ENCODE measurements around the gene HOXC11.

The HOXC11 gene

DNA sequence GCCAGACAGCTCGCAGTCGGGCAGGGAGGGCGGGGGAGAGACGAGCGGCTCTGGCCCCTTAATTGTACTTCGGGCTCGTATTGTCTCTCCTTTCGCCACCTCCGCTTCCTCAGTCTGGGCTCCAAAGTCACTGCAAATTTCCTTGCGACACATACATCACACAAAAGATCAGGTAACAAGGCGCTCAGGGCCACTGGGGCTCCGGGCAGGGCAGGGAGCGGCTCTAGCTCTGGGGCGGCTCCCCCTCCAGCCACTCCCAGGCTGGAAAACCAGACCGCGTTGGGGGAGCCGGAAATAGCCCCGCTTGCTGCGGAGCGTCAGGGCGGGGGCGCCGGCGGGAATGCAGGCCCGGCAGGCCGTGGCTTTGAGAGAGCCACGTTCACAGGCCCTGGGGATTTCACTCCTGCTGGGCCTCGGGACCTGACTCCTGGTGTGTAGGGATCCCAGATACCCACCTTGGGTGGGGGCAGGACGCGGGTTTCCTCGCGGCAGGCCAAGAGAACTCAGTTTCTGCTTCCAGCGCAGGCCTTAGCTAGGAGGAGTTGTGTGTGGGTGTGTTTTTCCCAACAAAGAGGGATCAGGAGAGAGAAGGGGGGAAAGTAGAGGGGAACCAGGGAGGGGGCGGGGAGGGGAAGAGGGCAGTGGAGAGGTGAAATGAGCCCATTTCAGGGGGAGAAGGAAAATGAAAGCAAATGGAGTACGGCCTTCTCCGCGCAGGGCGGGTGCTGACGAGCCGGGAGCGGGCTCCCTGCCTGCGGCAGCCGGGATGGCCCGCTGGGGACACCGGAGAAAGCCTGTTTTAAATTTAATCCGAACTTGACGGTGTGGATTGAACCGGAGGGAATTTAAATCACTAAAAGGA lies 22.7 kb downstream of the HOXC11 start:
- TF ChIP-seq, protein P1, sequence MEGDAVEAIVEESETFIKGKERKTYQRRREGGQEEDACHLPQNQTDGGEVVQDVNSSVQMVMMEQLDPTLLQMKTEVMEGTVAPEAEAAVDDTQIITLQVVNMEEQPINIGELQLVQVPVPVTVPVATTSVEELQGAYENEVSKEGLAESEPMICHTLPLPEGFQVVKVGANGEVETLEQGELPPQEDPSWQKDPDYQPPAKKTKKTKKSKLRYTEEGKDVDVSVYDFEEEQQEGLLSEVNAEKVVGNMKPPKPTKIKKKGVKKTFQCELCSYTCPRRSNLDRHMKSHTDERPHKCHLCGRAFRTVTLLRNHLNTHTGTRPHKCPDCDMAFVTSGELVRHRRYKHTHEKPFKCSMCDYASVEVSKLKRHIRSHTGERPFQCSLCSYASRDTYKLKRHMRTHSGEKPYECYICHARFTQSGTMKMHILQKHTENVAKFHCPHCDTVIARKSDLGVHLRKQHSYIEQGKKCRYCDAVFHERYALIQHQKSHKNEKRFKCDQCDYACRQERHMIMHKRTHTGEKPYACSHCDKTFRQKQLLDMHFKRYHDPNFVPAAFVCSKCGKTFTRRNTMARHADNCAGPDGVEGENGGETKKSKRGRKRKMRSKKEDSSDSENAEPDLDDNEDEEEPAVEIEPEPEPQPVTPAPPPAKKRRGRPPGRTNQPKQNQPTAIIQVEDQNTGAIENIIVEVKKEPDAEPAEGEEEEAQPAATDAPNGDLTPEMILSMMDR (IDR thresholded peaks at IDR 0.05; ENCODE audit: low read depth, low read length), result no peak
- DNase-seq (ENCODE audit: extremely low read depth, low read depth), result no peak

DNA sequence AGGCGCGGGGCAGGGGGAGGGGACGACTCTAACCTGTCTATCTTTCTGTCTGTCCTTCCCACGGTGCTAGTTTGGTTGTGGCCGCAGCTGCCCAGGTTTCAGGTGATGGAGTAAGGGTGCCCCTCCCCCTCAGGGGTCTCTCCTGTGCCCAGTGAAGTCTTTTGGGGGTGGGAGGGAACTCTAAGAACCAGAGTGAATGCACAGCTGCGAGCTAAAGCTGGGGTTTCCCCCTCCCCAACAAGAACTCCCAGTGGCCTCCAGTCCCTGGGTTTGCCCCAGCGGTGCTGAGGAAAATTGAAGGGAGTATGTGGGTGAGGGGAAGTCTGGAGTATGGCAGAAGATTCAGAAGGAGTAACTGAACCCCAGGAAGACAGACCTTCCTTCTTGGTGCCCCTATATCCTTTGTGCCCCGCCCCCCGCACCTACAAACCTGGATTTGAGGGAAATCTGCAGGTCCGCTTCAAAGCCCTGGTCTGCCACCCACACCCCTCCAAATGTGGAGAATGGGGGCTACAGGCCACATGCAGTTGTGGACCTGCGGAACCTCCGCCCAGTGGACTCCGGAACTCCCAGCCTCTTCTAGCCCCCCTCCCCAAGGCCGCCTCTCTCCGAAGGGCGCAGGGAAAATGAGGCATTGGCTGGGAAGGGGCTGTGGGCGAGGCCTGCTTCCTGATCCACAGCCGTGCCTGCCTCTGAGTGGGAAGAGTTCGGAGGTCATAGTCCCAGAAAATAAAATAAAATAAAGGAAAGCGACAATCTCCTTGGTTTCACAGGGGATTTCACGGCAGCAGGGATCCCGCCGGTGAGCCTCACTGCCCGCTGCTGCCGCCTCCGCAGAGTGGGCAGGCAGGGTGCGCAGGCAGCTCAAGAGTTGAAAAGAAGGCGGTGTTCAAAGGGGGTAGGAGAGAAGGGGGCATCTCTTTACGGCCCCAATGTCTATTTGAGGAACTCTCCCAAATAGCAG lies 23.6 kb downstream of the HOXC11 start:
- TF ChIP-seq, protein P1 (IDR thresholded peaks at IDR 0.05; ENCODE audit: low read depth, low read length), result no peak
- DNase-seq (ENCODE audit: extremely low read depth, low read depth), result no peak

DNA sequence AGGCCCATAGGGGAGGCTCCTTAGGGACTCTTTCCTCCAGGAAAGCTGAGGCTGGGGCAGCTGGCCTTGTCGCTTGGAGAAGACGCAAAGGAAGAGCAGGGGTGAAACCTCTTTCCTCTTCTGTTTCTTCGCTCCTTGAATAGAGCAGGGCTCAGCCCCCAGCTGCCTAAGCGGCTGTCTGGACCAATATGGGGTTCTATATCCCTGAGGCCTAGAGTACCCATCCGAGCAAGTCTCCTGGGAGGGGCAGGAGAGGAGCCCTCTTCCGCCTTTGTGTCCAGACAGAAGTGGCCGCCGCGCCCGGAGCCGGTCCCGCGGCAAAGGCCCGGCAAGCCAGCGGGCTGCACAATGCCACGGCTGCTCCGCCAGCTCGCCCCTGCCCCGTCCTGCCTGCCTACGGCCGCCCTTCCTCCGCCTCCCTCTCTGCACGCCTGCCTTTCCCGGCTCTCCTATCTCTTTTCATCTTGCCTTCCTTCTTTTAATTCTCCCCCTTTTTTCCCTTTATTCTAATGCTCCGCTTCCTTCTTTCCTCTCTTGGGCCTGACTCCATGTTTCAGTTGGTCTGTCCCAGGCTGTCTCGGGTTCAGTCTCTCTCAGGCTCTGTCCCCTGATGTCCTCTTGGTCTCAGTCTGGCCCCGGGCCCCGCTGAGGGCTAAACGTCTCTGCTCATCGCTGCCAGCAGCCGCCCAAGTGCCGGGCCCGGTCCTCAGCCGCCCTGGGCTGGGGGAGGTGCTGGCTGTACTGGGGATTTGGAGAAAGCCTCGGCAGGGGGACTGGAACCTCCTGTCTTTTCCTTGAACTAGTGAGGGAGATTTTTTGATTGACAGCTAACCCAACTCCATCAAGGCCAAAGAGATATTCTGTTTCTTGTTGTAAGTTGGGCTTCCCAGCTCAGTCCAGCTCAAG lies 24.5 kb downstream of the HOXC11 start:
- TF ChIP-seq, protein P1 (IDR thresholded peaks at IDR 0.05; ENCODE audit: low read depth, low read length), result no peak
- no peak for DNase-seq (ENCODE audit: extremely low read depth, low read depth)

DNA sequence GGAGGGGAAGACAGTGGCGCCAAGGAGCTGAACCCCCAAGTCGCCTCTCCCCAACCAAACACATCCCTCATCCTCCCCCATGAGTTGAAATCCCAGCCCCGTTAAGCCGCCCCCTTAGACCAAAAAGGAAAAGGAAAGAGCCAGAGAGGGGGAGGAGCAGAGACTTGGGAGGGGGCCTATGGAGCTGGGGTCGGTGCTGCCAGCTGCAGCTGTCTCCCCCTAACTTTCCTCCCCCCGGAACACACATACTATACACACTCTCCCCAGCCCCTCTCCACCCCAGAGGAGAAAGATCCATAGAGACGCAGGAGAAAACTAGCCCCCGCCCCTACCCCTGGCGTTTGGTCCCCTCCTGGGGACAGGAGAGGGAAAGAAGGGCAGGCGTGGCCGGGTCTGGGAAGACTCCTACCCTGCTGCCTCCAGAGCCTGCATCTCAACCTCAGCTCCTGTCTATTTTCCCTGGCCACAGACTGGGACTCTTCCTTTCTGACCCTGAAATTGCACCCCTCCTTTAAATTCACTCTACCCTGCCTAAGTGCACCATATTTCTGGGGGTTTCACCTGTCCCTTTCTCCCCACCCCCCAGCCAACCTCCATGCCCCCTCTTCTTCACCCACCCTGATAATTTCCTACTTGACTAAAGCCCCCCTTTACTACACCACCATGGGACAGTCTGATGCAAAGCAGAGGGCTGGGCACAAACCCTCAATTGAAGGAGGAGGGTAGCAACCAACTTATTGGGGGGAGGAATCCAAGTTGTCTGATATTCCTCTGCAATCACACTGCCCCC lies 25.4 kb downstream of the HOXC11 start:
- TF ChIP-seq, protein P1 (IDR thresholded peaks at IDR 0.05; ENCODE audit: low read depth, low read length), result no peak
- no peak for DNase-seq (ENCODE audit: extremely low read depth, low read depth)

DNA sequence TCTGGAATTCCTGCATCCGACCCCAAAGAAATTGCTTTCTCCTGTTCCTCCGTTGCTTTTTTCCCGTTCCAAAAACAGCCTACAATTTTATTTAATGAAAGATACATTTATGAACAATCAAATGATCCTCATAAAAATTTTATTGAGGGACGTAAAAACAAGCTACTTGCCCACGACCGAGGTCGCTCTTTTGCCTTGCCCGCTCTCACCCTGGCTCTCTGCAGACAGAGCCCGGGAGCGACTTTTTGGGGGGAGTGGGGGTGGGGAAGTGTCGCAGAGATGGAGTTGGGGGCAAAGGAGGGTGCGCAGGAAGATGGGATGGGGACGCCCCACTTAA lies 25.9 kb downstream of the HOXC11 start:
- no peak for DNase-seq (ENCODE audit: extremely low read depth, low read depth)
- TF ChIP-seq, protein P1 (IDR thresholded peaks at IDR 0.05; ENCODE audit: low read depth, low read length), result no peak

DNA sequence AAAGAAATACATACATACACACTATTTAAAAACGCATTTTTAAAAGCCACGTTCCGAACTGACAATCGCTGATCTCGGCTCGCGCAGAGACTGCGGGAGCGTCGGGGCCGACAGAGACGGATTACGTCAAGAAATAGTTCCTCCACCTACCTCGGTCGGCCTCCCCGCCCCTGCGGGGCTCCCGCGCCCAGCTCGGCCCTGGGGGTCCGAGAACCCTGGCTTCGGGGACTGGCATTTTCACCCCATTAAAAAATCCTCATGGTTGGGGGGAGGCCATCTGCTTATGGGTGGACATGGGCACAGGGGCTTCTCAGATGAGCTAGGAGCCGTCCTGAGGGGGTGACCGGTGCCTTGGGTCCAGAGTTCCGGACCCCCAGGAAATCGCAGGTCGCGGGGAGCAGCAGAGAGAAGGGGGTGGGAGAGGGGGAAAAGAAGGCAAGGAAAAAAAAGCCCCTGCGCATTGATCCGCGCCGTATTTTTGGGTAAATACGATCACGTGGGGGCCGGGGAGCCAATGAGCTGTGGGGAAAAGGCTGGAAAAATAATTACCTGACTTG lies 26.7 kb downstream of the HOXC11 start:
- no peak for DNase-seq (ENCODE audit: extremely low read depth, low read depth)
- TF ChIP-seq, protein P1 (IDR thresholded peaks at IDR 0.05; ENCODE audit: low read depth, low read length), result no peak
